Kidney epithelial cell (primary cell): ENCODE results near the gene STAG1. TPM values are rescaled to one million over a fixed set of nuclear protein-coding genes. Genes with fewer than 3 reads are reported as not detected.
"Not testable (repeated sequence)": the region's sequence is repeated elsewhere in the genome, so short reads cannot be mapped to it uniquely, and the experiment has no call there.

ENCODE experiments used
- DNase-seq: peaks from one replicate; pipeline ENCODE4 v3.0.0-alpha.2; 2010; ENCODE audit warnings: low read depth
- H3K27me3 ChIP-seq: 2 replicates; pipeline ENCODE4 v1.6.0; 2011; ENCODE audit warnings: low read length; ENCODE audit not compliant: control insufficient read depth, insufficient read depth
- H3K36me3 ChIP-seq: 2 replicates; pipeline ENCODE4 v1.5.1; 2011; ENCODE audit warnings: low read length; ENCODE audit not compliant: control insufficient read depth, insufficient read depth
- H3K4me3 ChIP-seq: 2 replicates; pipeline ENCODE4 v1.5.1; 2011; ENCODE audit warnings: low read depth, mild to moderate bottlenecking, control low read depth, low read length
- total RNA-seq: library from RNA; depleted of rRNA; stranded (reverse); fragments of >200 nt; gene quantifications from 2 replicates; pipeline ENCODE4 v1.2.3, GENCODE V29; 2015
- TF ChIP-seq, protein P1 (sequence below): IDR thresholded peaks from 2 replicates; pipeline ENCODE4 v1.5.1; 2011; ENCODE audit warnings: mild to moderate bottlenecking, moderate library complexity, low read length, control low read depth, inconsistent platforms; ENCODE audit not compliant: insufficient read depth, poor library complexity, severe bottlenecking

Gene STAG1
- total RNA-seq, 1 donor from 2014 or later, result 20.7 TPM

DNA sequence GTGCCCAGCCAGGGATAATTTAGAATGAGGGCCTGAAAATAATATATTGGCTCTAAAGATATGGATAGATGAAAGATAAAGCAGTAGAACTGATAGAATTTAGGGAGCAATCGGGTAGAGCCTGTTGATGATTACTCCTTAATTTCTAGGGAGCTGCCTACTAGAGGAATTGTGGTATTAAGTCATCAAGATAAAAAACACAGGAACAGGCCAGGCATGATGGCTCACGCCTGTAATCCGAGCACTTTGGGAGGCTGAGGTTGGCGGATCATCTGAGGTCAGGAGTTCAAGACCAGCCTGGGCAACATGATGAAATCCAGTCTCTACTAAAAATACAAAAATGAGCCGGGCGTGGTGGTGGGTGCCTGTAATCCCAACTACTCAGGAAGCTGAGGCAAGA, 371.6 kb downstream of the STAG1 start:
- no peak for DNase-seq

GRCh38 chr3:136378011-136378410, 374.2 kb downstream of the STAG1 start:
- TF ChIP-seq, protein P1, sequence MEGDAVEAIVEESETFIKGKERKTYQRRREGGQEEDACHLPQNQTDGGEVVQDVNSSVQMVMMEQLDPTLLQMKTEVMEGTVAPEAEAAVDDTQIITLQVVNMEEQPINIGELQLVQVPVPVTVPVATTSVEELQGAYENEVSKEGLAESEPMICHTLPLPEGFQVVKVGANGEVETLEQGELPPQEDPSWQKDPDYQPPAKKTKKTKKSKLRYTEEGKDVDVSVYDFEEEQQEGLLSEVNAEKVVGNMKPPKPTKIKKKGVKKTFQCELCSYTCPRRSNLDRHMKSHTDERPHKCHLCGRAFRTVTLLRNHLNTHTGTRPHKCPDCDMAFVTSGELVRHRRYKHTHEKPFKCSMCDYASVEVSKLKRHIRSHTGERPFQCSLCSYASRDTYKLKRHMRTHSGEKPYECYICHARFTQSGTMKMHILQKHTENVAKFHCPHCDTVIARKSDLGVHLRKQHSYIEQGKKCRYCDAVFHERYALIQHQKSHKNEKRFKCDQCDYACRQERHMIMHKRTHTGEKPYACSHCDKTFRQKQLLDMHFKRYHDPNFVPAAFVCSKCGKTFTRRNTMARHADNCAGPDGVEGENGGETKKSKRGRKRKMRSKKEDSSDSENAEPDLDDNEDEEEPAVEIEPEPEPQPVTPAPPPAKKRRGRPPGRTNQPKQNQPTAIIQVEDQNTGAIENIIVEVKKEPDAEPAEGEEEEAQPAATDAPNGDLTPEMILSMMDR, result no peak
- H3K36me3 ChIP-seq, result no peaks in the 10 kb centered on the region

More for the DNA sequence above, 371.6 kb downstream of the STAG1 start:
- TF ChIP-seq, protein P1, result no peak
- no peaks in the 10 kb centered on the region for H3K36me3 ChIP-seq
- no peak overlapping the region for H3K4me3 ChIP-seq
- H3K27me3 ChIP-seq, result no peaks in the 10 kb centered on the region

DNA sequence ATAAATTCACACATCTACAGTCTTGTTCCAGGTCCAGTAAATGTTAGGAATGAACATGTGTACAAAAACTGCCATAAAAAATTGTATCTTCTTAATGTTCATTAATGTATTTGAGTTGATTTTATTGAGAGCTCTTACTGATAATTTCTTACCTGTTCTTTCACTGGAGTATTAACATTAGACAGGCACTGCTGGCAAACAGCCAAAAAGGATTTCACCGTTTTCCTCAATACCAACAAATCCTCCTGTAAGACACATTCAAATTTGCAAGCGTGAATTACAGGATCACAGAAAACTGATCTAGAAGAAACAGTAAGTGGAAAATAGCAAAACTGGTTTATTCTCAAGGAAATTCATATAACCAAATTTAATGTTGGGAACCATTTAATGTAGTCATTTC, 374.7 kb downstream of the STAG1 start:
- TF ChIP-seq, protein P1, result no peak
- Histone ChIP-seq H3K27me3 (no peaks in the 10 kb centered on the region), H3K36me3 (no peaks in the 10 kb centered on the region), H3K4me3 (no peak overlapping the region)
- DNase-seq, result no peak

More at GRCh38 chr3:136378011-136378410, 374.2 kb downstream of the STAG1 start:
- no peak for DNase-seq
- no peaks in the 10 kb centered on the region for H3K27me3 ChIP-seq
- no peak overlapping the region for H3K4me3 ChIP-seq

DNA sequence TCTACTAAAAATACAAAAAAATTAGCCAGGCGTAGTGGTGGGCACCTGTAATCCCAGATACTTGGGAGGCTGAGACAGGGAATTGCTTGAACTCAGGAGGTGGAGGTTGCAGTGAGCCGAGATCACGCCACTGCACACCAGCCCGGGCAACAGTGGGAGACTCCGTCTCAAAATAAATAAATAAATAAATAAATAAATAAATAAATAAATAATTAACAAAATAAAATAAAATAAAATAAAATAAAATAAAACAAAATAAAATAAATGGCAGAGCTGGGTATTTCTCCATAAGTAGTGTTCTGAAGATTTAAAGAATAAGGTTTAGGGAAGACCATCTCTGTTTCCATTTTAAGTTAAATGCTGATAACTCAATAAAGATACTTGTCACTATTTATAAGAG, 376.4 kb downstream of the STAG1 start:
- H3K27me3 ChIP-seq, DNase-seq, H3K4me3 ChIP-seq, H3K36me3 ChIP-seq: not testable (repeated sequence)

GRCh38 chr3:136366289-136366688, 385.9 kb downstream of the STAG1 start:
- Histone ChIP-seq H3K27me3 (no peaks in the 10 kb centered on the region), H3K36me3 (no peaks in the 10 kb centered on the region), H3K4me3 (no peak overlapping the region)
- DNase-seq, result no peak
- TF ChIP-seq, protein P1, result no peak

GRCh38 chr3:136353461-136353860, 398.7 kb downstream of the STAG1 start:
- TF ChIP-seq, protein P1, result no peak
- Histone ChIP-seq H3K36me3 (no peaks in the 10 kb centered on the region), H3K27me3 (no peaks in the 10 kb centered on the region), H3K4me3 (no peak overlapping the region)
- DNase-seq, result no peak
